GM06990 (cell line): ENCODE measurements around the gene DPH1.

Experiments
- DNase-seq: peaks from one replicate; pipeline ENCODE4 v3.0.0-alpha.2; 2011; ENCODE audit not compliant: insufficient read length; ENCODE audit errors: extremely low read depth
- H3K27me3 ChIP-seq: replicated peaks from 2 replicates; pipeline ENCODE4 v1.6.0; 2011; ENCODE audit warnings: low read length; ENCODE audit not compliant: control insufficient read depth, insufficient read depth
- H3K36me3 ChIP-seq: 2 replicates; pipeline ENCODE4 v1.5.1; 2011; ENCODE audit warnings: low read length; ENCODE audit not compliant: control insufficient read depth, insufficient read depth
- H3K4me3 ChIP-seq: replicated peaks from 2 replicates; pipeline ENCODE4 v1.5.1; 2011; ENCODE audit warnings: low read depth, mild to moderate bottlenecking, control low read depth, low read length
- TF ChIP-seq, protein P1 (sequence below): IDR thresholded peaks from 2 replicates; pipeline ENCODE4 v1.5.1; 2011; ENCODE audit warnings: low read length, control low read depth, mild to moderate bottlenecking, inconsistent platforms; ENCODE audit not compliant: insufficient read depth, poor library complexity, severe bottlenecking

DPH1 gene

DNA sequence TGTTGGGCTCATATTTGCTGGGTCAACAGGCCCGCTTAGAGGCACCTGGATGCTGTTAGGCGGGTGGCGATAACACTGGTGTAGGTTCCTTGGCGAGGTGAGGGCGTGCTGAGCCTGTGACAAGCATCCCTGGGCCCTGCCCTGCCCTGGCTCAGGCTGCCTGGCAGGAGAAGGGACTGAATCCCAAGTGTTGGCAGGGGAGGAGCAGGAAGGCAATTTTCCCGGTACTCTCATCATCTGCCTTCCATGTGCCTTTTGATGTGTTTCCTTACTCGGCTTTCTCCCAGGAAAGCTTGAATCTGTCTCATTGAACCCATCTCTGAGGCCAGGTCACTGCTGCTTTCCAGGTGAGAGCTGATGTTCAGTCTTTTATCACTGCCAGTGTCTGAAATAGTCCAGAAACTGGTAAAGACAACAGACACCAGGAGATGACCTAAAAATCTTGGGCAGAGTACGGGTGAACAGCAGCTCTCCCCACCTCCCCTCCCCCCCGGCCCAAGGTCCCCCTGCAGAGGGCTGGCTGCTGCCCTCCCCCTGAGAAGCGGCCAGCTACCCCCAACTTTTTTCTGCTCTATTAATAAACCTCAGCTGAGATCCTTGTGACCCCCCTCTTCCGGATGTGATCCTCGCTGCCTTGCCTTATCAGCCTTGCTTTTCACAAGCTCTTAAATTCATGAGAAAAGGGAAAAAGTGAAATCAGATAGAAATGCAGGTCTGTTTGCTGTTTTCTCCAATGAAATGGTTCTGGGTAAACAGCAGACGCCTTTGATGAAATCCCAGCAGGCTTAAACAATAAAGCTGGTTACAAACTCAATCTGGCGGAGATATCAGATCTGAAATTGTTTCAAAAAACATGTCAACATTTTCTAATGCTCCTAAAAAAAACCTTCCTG, 33.8 kb upstream of the DPH1 start:
- H3K27me3 ChIP-seq: peaks cover 4% of the 10 kb centered on the region
- TF ChIP-seq, protein P1, sequence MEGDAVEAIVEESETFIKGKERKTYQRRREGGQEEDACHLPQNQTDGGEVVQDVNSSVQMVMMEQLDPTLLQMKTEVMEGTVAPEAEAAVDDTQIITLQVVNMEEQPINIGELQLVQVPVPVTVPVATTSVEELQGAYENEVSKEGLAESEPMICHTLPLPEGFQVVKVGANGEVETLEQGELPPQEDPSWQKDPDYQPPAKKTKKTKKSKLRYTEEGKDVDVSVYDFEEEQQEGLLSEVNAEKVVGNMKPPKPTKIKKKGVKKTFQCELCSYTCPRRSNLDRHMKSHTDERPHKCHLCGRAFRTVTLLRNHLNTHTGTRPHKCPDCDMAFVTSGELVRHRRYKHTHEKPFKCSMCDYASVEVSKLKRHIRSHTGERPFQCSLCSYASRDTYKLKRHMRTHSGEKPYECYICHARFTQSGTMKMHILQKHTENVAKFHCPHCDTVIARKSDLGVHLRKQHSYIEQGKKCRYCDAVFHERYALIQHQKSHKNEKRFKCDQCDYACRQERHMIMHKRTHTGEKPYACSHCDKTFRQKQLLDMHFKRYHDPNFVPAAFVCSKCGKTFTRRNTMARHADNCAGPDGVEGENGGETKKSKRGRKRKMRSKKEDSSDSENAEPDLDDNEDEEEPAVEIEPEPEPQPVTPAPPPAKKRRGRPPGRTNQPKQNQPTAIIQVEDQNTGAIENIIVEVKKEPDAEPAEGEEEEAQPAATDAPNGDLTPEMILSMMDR: no peak
- DNase-seq: no peak
- H3K4me3 ChIP-seq: no peak overlapping the region
- H3K36me3 ChIP-seq: no peaks in the 10 kb centered on the region

DNA sequence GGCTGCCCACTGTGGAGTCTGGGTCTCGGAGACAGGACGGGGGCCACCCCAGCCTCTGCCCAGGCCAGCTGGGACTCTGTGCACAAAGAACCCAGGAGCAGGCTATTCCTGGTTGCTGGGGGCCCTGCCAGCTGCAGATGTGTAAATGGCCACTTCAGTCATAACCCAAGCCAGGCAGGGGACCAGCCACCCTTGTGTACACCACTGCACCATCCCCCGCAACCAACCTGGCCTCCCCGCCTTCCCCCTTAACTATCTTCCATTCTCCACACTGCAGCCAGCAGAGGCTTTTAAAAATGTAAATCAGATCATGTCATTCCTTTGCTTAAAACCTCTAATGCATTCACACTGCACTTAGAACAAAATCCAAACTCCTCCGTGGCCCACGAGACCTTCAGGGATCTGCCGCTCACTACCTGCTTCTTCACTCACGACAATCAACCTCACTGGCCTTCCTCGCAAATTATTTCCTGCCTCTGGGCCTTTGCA, 33.1 kb upstream of the DPH1 start:
- peaks cover 4% of the 10 kb centered on the region for H3K27me3 ChIP-seq
- no peak overlapping the region for H3K4me3 ChIP-seq
- TF ChIP-seq, protein P1: no peak
- H3K36me3 ChIP-seq: no peaks in the 10 kb centered on the region
- DNase-seq: no peak

DNA sequence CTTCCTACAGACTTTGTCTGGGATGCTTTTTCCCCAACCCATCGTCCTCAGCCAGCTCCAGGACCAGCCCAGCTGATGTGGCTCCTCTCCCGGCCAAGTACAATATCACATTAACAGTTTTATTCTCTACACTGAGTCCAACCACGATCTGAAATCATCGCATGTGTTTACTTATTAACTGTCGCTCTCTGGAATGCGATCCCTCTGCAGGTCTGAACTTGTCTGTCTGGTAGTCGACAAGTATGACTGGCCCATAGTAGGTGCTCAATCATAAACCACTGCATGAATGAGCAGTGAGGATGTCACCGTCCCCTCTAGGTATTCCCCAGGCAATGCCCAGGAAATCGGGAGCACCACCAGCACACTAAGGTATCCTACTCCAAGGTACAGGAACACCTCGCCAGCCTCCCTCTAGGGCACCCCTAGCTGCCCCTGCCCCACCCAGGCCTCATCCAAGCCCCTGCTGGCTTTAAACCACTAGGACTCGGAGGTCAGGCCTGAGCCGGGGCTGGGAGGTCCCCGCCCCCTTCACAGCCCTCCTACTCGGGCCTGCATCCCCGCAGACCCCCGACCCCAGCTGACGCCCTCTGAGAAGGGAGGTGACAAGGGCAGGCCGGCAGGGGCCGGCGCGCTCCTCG, 32.5 kb upstream of the DPH1 start:
- DNase-seq: no peak
- H3K27me3 ChIP-seq: peaks cover 3% of the 10 kb centered on the region
- H3K4me3 ChIP-seq: no peak overlapping the region
- TF ChIP-seq, protein P1: no peak
- H3K36me3 ChIP-seq: no peaks in the 10 kb centered on the region

DNA sequence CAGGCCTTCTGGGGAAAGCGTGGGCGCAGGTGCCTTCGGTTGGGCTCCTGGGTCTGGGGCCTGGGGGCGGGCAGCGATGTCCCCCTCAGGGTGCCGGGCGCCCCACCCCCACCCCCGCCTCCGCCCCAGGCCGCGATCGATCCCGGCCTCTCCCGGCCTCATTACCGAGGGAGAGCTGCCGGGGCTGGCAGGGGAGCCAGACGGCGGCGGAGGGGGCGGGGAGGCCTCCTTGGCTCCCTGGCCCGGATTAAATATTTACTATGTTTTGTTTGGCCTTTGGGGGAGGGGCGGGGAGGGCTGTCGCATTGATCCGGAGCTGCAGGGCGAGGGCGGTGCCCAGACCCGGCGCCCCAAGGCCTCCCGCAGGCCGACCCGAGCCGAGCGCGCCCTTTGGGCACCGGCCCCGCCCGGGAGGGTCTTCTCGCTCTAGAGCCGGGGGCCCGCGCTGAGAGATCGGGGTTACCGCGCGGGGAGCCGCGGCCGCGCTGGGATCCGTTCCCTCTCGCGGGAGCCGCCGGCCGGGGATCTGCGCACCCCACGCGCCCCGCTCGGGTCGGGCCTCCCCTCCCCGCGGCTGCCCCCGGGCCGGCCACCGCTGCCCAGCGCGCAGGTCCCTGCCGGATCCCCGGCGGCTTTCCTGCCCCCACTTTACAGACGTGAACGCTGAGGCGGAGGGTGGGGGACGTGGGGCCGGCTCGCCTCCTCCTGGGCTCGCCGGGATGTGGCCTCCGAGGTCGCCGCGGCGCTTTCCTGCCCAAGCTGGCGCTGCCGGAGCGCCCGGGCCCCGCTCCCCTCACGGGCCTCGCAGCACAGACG, 31.8 kb upstream of the DPH1 start:
- H3K4me3 ChIP-seq: no peak overlapping the region
- peaks cover 2% of the 10 kb centered on the region; the same call in 1 of the 2 replicates for H3K27me3 ChIP-seq
- no peak for DNase-seq
- TF ChIP-seq, protein P1: no peak
- no peaks in the 10 kb centered on the region for H3K36me3 ChIP-seq

DNA sequence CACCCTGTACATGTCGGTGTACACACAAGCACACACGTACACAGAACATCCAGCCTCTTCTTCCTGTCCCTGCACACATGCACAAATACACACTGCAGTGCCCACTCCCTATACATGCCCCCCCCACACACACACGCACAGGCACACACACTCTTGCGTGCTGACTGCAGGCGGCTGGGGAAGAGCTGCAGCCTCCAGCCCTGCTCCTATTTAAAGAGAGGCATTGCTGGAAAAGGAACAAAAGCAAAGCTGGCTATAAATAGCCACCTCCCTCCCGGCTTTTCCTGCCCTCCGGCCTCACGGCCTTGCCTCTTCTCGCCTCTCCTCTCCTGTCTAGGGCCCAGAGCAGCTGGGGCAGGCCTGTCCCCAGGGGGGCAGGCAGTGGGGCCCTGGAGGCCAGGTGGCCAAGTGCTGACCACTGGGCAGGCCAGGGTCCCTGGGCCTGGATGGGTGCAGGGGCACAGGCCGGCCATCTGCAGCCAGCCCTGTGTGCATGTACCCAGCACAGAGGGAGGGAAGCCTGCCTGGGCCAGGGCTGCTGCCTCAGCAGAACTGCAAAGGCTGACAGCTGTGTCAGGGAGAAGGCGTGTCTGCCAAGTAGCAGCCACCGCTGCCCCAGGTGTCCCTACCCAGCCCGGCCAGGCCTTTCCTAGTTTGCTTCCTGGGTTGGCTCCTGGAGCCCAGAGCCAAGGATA, 30.2 kb upstream of the DPH1 start:
- no peaks in the 10 kb centered on the region for H3K36me3 ChIP-seq
- H3K27me3 ChIP-seq: peaks cover 2% of the 10 kb centered on the region; the same call in 1 of the 2 replicates
- no peak for DNase-seq
- TF ChIP-seq, protein P1: no peak
- H3K4me3 ChIP-seq: no peak overlapping the region
